K562 (cell line): ENCODE data around the gene HNF4A. TPM values are rescaled to one million over a fixed set of nuclear protein-coding genes. Genes with fewer than 3 reads are reported as not detected.

Experiments used
- ATF1 ChIP-seq, 2 experiments: fragments of 450-650 bp in 1 of 2; IDR thresholded peaks; 2 replicates each; pipeline ENCODE4 v1.6.1; 2016; ENCODE audit warnings: missing compliant biosample characterization in 1 of 2, missing genetic modification characterization in 1 of 2
- CREB5 ChIP-seq: fragments of 250-450 bp; sonication (Bioruptor Pico); IDR thresholded peaks from 2 replicates; pipeline ENCODE4 v1.5.0; 2020; ENCODE audit warnings: mild to moderate bottlenecking
- DDX20 ChIP-seq: fragments of 450-650 bp; IDR thresholded peaks from 2 replicates; pipeline ENCODE4 v1.6.1; 2016; ENCODE audit warnings: missing genetic modification characterization, low read depth, mild to moderate bottlenecking, missing compliant biosample characterization, moderate library complexity
- FOXA1 ChIP-seq: fragments of 450-650 bp; IDR thresholded peaks from 2 replicates; pipeline ENCODE4 v1.6.1; 2016; ENCODE audit warnings: mild to moderate bottlenecking, borderline replicate concordance
- FUS ChIP-seq: fragments of 200-400 bp; formaldehyde crosslinking; optimal IDR thresholded peaks from 2 replicates; pipeline ENCODE3; 2017; ENCODE audit warnings: low read depth, low read length
- GABPB2 ChIP-seq: fragments of 250-450 bp; sonication (Bioruptor Pico); conservative IDR thresholded peaks from 2 replicates; pipeline ENCODE4 v1.5.1; 2021; ENCODE audit warnings: mild to moderate bottlenecking
- HDAC1 ChIP-seq, 2 experiments: fragments of 450-650 bp; IDR thresholded peaks; 2 replicates each; pipeline ENCODE4 v1.6.1; 2016 to 2017; ENCODE audit warnings: inconsistent platforms in 1 of 2, mild to moderate bottlenecking in 1 of 2, moderate library complexity in 1 of 2
- HSF4 ChIP-seq: fragments of 250-450 bp; sonication (Bioruptor Pico); IDR thresholded peaks from 2 replicates; pipeline ENCODE4 v2.1.2; 2022; ENCODE audit warnings: mild to moderate bottlenecking, moderate library complexity, borderline replicate concordance
- L3MBTL2 ChIP-seq: fragments of 450-650 bp; IDR thresholded peaks from 2 replicates; pipeline ENCODE4 v1.6.1; 2016; ENCODE audit warnings: mild to moderate bottlenecking, moderate library complexity
- RBM14 ChIP-seq: fragments of 200-400 bp; formaldehyde crosslinking; IDR thresholded peaks from 2 replicates; pipeline ENCODE4 v1.6.1; 2018; ENCODE audit warnings: low read depth, mild to moderate bottlenecking, low read length, moderate library complexity, borderline replicate concordance; ENCODE audit not compliant: insufficient read depth
- SMARCA5 ChIP-seq: fragments of 450-650 bp; IDR thresholded peaks from 2 replicates; pipeline ENCODE4 v1.6.1; 2016
- TARDBP ChIP-seq: fragments of 450-650 bp; IDR thresholded peaks from 2 replicates; pipeline ENCODE4 v1.6.1; 2016
- TCF7L2 ChIP-seq: fragments of 150-350 bp; IDR thresholded peaks from 2 replicates; pipeline ENCODE4 v1.6.1; 2016; ENCODE audit warnings: low read depth, mild to moderate bottlenecking, low read length, moderate library complexity
- ZNF124 ChIP-seq: sonication (generic); formaldehyde crosslinking; IDR thresholded peaks from 2 replicates; pipeline ENCODE4 v1.8.1; 2022; ENCODE audit warnings: missing genetic modification reagents
- ZNF146 ChIP-seq: IDR thresholded peaks from one replicate; pipeline ENCODE4 v1.6.1; 2018; ENCODE audit warnings: missing compliant biosample characterization; ENCODE audit not compliant: unreplicated experiment
- ZNF184 ChIP-seq: sonication (generic); formaldehyde crosslinking; IDR thresholded peaks from 2 replicates; pipeline ENCODE4 v1.5.0; 2020; ENCODE audit warnings: missing genetic modification reagents
- ZNF274 ChIP-seq: IDR thresholded peaks from 2 replicates; pipeline ENCODE4 v1.6.1; 2011; ENCODE audit warnings: low read depth, mild to moderate bottlenecking, low read length, moderate library complexity, borderline replicate concordance
- ZNF699 ChIP-seq: fragments of 250-450 bp; sonication (Bioruptor Pico); IDR thresholded peaks from 2 replicates; pipeline ENCODE4 v1.8.0; 2021; ENCODE audit warnings: mild to moderate bottlenecking, moderate library complexity; ENCODE audit not compliant: insufficient replicate concordance
- polyA plus RNA-seq, 8 experiments: library from polyadenylated mRNA; depleted of rRNA in 4 of 8; stranded (reverse) in 5 of 8; unstranded in 3 of 8; fragments of >200 nt; fragmentation: Nextera tagmentation in 2 of 8; fragmentation: Illumina TruSeq in 1 of 8; extraction: Ambion mirVana in 2 of 8; extraction: Trizol in 1 of 8; gene quantifications; 2 replicates each; pipeline versions ENCODE4 v1.2.1 to v1.2.3, GENCODE V29; 2011 to 2014; ENCODE audit warnings: inconsistent platforms in 1 of 8, missing spikeins in 1 of 8
- total RNA-seq, 7 experiments: library from RNA; depleted of rRNA in 6 of 7; stranded (reverse); fragments of >200 nt in 6 of 7; fragmentation: Illumina TruSeq in 2 of 7; extraction: Trizol in 2 of 7; gene quantifications; 2 replicates each; pipeline versions ENCODE4 v1.2.1 to v1.2.3, GENCODE V29; 2011 to 2021; ENCODE audit warnings: low replicate concordance in 1 of 7
- TF ChIP-seq, protein P1 (sequence below): fragments of 450-650 bp; IDR thresholded peaks from one replicate; pipeline ENCODE4 v1.6.1; 2018; ENCODE audit warnings: mild to moderate bottlenecking, moderate library complexity; ENCODE audit not compliant: partially characterized antibody
- TF ChIP-seq, protein P2 (sequence below): fragments of 150-350 bp; IDR thresholded peaks from 2 replicates; pipeline ENCODE4 v1.6.1; 2014; ENCODE audit warnings: low read depth, mild to moderate bottlenecking, low read length, borderline replicate concordance

The HNF4A gene
- total and polyA plus RNA-seq, 9 of the 15 experiments (the other 6 are each of a cell fraction or from before 2014, with no cell fraction given): 0.03 to 0.27 (median 0.08) TPM; not detected in 5

- TF ChIP-seq, protein P1, sequence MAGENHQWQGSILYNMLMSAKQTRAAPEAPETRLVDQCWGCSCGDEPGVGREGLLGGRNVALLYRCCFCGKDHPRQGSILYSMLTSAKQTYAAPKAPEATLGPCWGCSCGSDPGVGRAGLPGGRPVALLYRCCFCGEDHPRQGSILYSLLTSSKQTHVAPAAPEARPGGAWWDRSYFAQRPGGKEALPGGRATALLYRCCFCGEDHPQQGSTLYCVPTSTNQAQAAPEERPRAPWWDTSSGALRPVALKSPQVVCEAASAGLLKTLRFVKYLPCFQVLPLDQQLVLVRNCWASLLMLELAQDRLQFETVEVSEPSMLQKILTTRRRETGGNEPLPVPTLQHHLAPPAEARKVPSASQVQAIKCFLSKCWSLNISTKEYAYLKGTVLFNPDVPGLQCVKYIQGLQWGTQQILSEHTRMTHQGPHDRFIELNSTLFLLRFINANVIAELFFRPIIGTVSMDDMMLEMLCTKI: no peak
- no peak for TF ChIP-seq ZNF699 (CRISPR knock-in tag)
- TF ChIP-seq DDX20 (tag): no peak
- TF ChIP-seq GABPB2 (CRISPR knock-in tag): 0 out of 2 replicates have a peak, but pooled peaks have one; percentile 30
- TF ChIP-seq TARDBP: no peak
- no peak for TF ChIP-seq ZNF146 (CRISPR knock-in tag)
- TF ChIP-seq ATF1 (CRISPR knock-in tag; IDR thresholded peaks at IDR 0.05): no peak
- peak; percentile 35; the same call in 1 of the 2 replicates for TF ChIP-seq ATF1 (tag; IDR thresholded peaks at IDR 0.05)
- TF ChIP-seq HDAC1 (IDR thresholded peaks at IDR 0.05): 0 out of 4 replicates have a peak, but pooled peaks of 1 of the 2 experiments have one; percentile 28
- peak; percentile 99 for TF ChIP-seq SMARCA5
- no peak for TF ChIP-seq TCF7L2
- TF ChIP-seq ZNF184 (CRISPR knock-in tag): no peak
- TF ChIP-seq FUS: no peak
- TF ChIP-seq FOXA1: no peak
- no peak for TF ChIP-seq HSF4 (CRISPR knock-in tag)
- TF ChIP-seq ZNF124: no peak
- TF ChIP-seq, protein P2, sequence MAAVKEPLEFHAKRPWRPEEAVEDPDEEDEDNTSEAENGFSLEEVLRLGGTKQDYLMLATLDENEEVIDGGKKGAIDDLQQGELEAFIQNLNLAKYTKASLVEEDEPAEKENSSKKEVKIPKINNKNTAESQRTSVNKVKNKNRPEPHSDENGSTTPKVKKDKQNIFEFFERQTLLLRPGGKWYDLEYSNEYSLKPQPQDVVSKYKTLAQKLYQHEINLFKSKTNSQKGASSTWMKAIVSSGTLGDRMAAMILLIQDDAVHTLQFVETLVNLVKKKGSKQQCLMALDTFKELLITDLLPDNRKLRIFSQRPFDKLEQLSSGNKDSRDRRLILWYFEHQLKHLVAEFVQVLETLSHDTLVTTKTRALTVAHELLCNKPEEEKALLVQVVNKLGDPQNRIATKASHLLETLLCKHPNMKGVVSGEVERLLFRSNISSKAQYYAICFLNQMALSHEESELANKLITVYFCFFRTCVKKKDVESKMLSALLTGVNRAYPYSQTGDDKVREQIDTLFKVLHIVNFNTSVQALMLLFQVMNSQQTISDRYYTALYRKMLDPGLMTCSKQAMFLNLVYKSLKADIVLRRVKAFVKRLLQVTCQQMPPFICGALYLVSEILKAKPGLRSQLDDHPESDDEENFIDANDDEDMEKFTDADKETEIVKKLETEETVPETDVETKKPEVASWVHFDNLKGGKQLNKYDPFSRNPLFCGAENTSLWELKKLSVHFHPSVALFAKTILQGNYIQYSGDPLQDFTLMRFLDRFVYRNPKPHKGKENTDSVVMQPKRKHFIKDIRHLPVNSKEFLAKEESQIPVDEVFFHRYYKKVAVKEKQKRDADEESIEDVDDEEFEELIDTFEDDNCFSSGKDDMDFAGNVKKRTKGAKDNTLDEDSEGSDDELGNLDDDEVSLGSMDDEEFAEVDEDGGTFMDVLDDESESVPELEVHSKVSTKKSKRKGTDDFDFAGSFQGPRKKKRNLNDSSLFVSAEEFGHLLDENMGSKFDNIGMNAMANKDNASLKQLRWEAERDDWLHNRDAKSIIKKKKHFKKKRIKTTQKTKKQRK: no peak
- no peak for TF ChIP-seq CREB5 (CRISPR knock-in tag)
- TF ChIP-seq ZNF274: no peak
- no peak for TF ChIP-seq RBM14
- peak; percentile 17; the same call in 1 of the 2 replicates for TF ChIP-seq L3MBTL2
These were observed 33.0 kb downstream of the HNF4A start (continued) for GRCh38 chr20:44388466-44389023.
